ENCODE results near the gene LIPH. TPM values are rescaled to one million over a fixed set of nuclear protein-coding genes. Genes with fewer than 3 reads are reported as not detected.

LIPH gene
- total RNA-seq, 1 donor from 2014 or later: not detected

GRCh38 chr3:185585518-185585858 lies 33.1 kb upstream of the LIPH start:
- Mint-ChIP-seq H3K27ac (ENCODE audit: unreplicated experiment) (peak overlapping the region; percentile 93), H3K27me3 (ENCODE audit: low read depth) (peaks cover 16% of the 10 kb centered on the region), H3K4me1 (peaks cover 35% of the 10 kb centered on the region), H3K4me3 (peak overlapping the region; percentile 94), H3K36me3 (ENCODE audit: low read depth) (no peaks in the 10 kb centered on the region), H3K9me3 (no peaks in the 10 kb centered on the region)
- TF ChIP-seq, protein P1, sequence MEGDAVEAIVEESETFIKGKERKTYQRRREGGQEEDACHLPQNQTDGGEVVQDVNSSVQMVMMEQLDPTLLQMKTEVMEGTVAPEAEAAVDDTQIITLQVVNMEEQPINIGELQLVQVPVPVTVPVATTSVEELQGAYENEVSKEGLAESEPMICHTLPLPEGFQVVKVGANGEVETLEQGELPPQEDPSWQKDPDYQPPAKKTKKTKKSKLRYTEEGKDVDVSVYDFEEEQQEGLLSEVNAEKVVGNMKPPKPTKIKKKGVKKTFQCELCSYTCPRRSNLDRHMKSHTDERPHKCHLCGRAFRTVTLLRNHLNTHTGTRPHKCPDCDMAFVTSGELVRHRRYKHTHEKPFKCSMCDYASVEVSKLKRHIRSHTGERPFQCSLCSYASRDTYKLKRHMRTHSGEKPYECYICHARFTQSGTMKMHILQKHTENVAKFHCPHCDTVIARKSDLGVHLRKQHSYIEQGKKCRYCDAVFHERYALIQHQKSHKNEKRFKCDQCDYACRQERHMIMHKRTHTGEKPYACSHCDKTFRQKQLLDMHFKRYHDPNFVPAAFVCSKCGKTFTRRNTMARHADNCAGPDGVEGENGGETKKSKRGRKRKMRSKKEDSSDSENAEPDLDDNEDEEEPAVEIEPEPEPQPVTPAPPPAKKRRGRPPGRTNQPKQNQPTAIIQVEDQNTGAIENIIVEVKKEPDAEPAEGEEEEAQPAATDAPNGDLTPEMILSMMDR (conservative IDR thresholded peaks at IDR 0.05): no peak
- no peak for DNase-seq (ENCODE audit: low read depth, low spot score)

GRCh38 chr3:185584686-185585085 lies 32.3 kb upstream of the LIPH start:
- DNase-seq (ENCODE audit: low read depth, low spot score): no peak
- Mint-ChIP-seq H3K36me3 (ENCODE audit: low read depth) (no peaks in the 10 kb centered on the region), H3K9me3 (no peaks in the 10 kb centered on the region), H3K27ac (ENCODE audit: unreplicated experiment) (peak overlapping the region; percentile 81), H3K27me3 (ENCODE audit: low read depth) (peaks cover 19% of the 10 kb centered on the region), H3K4me3 (peak overlapping the region; percentile 68), H3K4me1 (peaks cover 35% of the 10 kb centered on the region)
- TF ChIP-seq, protein P1 (conservative IDR thresholded peaks at IDR 0.05): no peak

GRCh38 chr3:185583925-185584324 lies 31.5 kb upstream of the LIPH start:
- peaks cover 35% of the 10 kb centered on the region for H3K4me1 Mint-ChIP-seq
- no peak overlapping the region for H3K27ac Mint-ChIP-seq (ENCODE audit: unreplicated experiment)
- no peak for DNase-seq (ENCODE audit: low read depth, low spot score)
- H3K4me3 Mint-ChIP-seq: peak overlapping the region; percentile 14
- H3K27me3 Mint-ChIP-seq (ENCODE audit: low read depth): peaks cover 19% of the 10 kb centered on the region
- no peaks in the 10 kb centered on the region for H3K36me3 Mint-ChIP-seq (ENCODE audit: low read depth)
- TF ChIP-seq, protein P1 (conservative IDR thresholded peaks at IDR 0.05): no peak
- H3K9me3 Mint-ChIP-seq: no peaks in the 10 kb centered on the region

DNA sequence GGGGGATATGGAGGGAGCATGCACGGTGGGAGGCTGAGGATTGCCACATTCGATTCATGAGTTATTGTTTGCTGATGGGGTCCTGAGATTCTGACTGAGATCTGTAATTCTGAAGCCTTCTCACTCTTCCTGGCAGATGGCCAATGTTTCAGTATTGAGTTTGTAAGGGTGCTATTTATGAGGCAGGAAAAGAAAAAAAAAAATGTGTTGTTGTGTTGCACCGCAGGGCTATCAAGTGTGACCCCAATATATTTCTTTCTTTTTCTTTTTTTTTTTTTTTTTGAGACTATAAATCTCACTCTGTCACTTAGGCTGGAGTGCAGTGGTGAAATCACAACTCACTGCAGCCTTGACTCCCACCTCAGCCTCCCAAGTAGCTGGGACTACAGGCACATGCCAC lies 30.5 kb upstream of the LIPH start:
- Mint-ChIP-seq H3K4me1 (peaks cover 29% of the 10 kb centered on the region), H3K27me3 (ENCODE audit: low read depth) (peaks cover 19% of the 10 kb centered on the region), H3K27ac (ENCODE audit: unreplicated experiment) (no peak overlapping the region), H3K4me3 (peak overlapping the region; percentile 77), H3K9me3 (no peaks in the 10 kb centered on the region), H3K36me3 (ENCODE audit: low read depth) (no peaks in the 10 kb centered on the region)
- no peak for DNase-seq (ENCODE audit: low read depth, low spot score)
- TF ChIP-seq, protein P1 (conservative IDR thresholded peaks at IDR 0.05): no peak

DNA sequence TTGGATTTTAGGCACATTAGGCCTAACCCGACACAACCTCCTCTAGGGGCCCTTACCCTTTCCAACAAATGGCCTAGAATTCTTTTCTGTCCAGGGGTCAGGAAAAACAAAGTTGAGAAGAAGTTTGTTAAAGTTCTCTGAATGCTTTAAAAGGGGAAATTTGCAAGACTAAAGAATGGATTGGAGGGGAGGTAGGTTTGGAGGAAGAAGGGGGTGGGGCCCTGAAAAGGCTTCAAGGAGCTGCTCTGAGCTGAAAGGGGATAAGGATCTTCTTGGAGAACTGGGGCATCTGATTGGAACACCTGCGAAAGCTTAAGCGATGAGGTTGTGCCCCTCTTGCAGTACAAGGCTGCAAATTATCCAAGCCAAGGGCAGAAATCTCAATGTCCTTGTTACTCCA lies 29.8 kb upstream of the LIPH start:
- DNase-seq (ENCODE audit: low read depth, low spot score): no peak
- TF ChIP-seq, protein P1 (conservative IDR thresholded peaks at IDR 0.05): no peak
- Mint-ChIP-seq H3K4me3 (peak overlapping the region; percentile 77), H3K9me3 (no peaks in the 10 kb centered on the region), H3K36me3 (ENCODE audit: low read depth) (no peaks in the 10 kb centered on the region), H3K4me1 (peaks cover 29% of the 10 kb centered on the region), H3K27me3 (ENCODE audit: low read depth) (peaks cover 19% of the 10 kb centered on the region), H3K27ac (ENCODE audit: unreplicated experiment) (no peak overlapping the region)

Measured in neural crest cell (in vitro differentiated cells).